Astrocyte (in vitro differentiated cells and primary cell): ENCODE data around the gene URB1.

Experiments
- EZH2 ChIP-seq: IDR thresholded peaks from 2 replicates; pipeline ENCODE4 v1.6.1; 2012; ENCODE audit warnings: mild to moderate bottlenecking, low read length, inconsistent platforms; ENCODE audit not compliant: insufficient read depth
- TF ChIP-seq, protein P1 (sequence below): IDR thresholded peaks from 2 replicates; pipeline ENCODE4 v1.5.1; 2011; ENCODE audit warnings: low read depth, mild to moderate bottlenecking, inconsistent platforms, low read length, moderate library complexity; ENCODE audit not compliant: insufficient read depth

GRCh38 chr21:32322676-32323075 is 70.1 kb downstream of the URB1 start:
- TF ChIP-seq, protein P1, sequence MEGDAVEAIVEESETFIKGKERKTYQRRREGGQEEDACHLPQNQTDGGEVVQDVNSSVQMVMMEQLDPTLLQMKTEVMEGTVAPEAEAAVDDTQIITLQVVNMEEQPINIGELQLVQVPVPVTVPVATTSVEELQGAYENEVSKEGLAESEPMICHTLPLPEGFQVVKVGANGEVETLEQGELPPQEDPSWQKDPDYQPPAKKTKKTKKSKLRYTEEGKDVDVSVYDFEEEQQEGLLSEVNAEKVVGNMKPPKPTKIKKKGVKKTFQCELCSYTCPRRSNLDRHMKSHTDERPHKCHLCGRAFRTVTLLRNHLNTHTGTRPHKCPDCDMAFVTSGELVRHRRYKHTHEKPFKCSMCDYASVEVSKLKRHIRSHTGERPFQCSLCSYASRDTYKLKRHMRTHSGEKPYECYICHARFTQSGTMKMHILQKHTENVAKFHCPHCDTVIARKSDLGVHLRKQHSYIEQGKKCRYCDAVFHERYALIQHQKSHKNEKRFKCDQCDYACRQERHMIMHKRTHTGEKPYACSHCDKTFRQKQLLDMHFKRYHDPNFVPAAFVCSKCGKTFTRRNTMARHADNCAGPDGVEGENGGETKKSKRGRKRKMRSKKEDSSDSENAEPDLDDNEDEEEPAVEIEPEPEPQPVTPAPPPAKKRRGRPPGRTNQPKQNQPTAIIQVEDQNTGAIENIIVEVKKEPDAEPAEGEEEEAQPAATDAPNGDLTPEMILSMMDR = no peak
- TF ChIP-seq EZH2 = no peak
